ENCODE results near the gene CT83. TPM values are rescaled to one million over a fixed set of nuclear protein-coding genes. Genes with fewer than 3 reads are reported as not detected.

Gene CT83, protein sequence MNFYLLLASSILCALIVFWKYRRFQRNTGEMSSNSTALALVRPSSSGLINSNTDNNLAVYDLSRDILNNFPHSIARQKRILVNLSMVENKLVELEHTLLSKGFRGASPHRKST
- not detected in 2 replicates for total RNA-seq

GRCh38 chrX:116462822-116463221 lies at the start of gene CT83:
Gene CT83, minus strand, starts transcription at chrX:116462976. Its CDS starts 120 bp downstream, at chrX:116462856.
- no peak within 1 kb of the TSS for H3K4me3 ChIP-seq (ENCODE audit: low read depth, low read length)
- TF ChIP-seq, protein P1, sequence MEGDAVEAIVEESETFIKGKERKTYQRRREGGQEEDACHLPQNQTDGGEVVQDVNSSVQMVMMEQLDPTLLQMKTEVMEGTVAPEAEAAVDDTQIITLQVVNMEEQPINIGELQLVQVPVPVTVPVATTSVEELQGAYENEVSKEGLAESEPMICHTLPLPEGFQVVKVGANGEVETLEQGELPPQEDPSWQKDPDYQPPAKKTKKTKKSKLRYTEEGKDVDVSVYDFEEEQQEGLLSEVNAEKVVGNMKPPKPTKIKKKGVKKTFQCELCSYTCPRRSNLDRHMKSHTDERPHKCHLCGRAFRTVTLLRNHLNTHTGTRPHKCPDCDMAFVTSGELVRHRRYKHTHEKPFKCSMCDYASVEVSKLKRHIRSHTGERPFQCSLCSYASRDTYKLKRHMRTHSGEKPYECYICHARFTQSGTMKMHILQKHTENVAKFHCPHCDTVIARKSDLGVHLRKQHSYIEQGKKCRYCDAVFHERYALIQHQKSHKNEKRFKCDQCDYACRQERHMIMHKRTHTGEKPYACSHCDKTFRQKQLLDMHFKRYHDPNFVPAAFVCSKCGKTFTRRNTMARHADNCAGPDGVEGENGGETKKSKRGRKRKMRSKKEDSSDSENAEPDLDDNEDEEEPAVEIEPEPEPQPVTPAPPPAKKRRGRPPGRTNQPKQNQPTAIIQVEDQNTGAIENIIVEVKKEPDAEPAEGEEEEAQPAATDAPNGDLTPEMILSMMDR (IDR thresholded peaks at IDR 0.05; ENCODE audit: insufficient read depth, low read depth, low read length) = no peak
- no peak for DNase-seq (ENCODE audit: low read depth)

- peak; percentile 0 for DNase-seq (ENCODE audit: low read depth)
- H3K4me3 ChIP-seq (ENCODE audit: low read depth, low read length) = no peak overlapping the region
- TF ChIP-seq, protein P1 (IDR thresholded peaks at IDR 0.05; ENCODE audit: insufficient read depth, low read depth, low read length) = no peak
Observed at GRCh38 chrX:116499780-116500179, 37.0 kb upstream of the CT83 start.

- no peak for DNase-seq (ENCODE audit: low read depth)
- TF ChIP-seq, protein P1 (IDR thresholded peaks at IDR 0.05; ENCODE audit: insufficient read depth, low read depth, low read length) = no peak
- no peak overlapping the region for H3K4me3 ChIP-seq (ENCODE audit: low read depth, low read length)
Observed at GRCh38 chrX:116493271-116493670, 30.5 kb upstream of the CT83 start.

DNA sequence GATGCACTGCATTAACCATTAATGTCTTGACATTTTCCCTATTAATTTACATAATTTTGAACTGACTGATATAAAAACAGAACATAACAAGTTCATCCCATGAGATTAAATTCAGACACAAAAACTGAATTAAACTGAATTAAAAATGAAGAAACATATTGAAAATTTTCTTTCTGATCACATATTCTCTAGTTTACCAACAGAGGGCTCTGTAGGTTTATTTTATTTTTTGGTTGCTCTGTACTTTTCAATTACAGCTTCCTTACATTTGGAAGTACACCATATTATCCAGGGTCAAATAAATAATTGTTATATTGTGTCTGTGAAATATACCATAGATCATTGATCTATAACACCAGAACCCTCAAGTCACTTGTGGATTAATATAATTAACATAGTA lies 27.3 kb upstream of the CT83 start:
- H3K4me3 ChIP-seq (ENCODE audit: low read depth, low read length) = no peak overlapping the region
- TF ChIP-seq, protein P1 (IDR thresholded peaks at IDR 0.05; ENCODE audit: insufficient read depth, low read depth, low read length) = no peak
- DNase-seq (ENCODE audit: low read depth) = peak; percentile 1

GRCh38 chrX:116480059-116480458 lies 17.3 kb upstream of the CT83 start:
- no peak overlapping the region for H3K4me3 ChIP-seq (ENCODE audit: low read depth, low read length)

DNA sequence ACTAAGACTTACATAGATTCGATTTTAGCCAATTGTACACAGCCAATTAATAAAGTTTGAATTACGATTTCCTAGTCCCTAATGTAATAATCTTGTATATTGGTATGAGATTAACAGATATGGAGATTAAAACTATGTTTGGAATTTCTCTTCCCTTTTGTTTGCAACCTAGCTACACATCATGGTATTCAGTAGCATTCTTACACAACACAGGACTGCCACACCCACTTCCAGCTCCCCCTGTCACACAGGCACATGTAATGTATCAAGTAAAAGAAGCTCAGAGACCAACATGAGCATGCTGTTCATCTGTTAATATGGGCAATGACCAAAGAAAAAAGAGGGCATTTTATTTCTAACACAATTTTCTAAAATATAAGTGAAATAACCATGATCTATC lies 13.6 kb downstream of the CT83 start:
- no peak for DNase-seq (ENCODE audit: low read depth)
- TF ChIP-seq, protein P1 (IDR thresholded peaks at IDR 0.05; ENCODE audit: insufficient read depth, low read depth, low read length) = no peak
- H3K4me3 ChIP-seq (ENCODE audit: low read depth, low read length) = no peak overlapping the region

More at GRCh38 chrX:116480059-116480458, 17.3 kb upstream of the CT83 start:
- DNase-seq (ENCODE audit: low read depth) = no peak
- TF ChIP-seq, protein P1 (IDR thresholded peaks at IDR 0.05; ENCODE audit: insufficient read depth, low read depth, low read length) = no peak

DNA sequence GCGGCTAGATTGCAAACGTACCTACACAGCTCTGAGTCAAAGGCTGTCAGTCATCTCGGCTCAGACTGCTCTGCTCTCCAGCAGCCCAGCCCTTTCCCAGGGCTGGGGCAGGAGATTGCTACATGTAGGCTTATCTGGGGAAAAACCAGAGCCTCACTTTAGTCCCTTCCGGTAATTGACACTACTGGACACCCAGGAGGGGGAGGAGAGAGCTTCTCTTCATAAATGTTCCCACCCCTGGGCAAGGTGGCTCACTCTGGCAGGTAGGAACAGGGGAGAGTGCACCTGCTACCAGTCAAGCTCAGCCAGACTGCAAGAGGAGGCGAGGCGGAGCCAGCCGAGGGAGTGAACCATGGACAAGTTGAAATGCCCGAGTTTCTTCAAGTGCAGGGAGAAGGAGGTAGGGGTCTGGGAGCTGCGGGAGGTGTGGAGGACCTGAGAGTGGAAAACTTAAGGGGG lies 26.4 kb downstream of the CT83 start, which contains the start of gene SLC6A14:
Gene SLC6A14 (plus strand): TSS at position 249 of the 459 bp plus-strand sequence. CDS start 104 bp downstream, at position 353.
- no peak within 1 kb of the TSS for H3K4me3 ChIP-seq (ENCODE audit: low read depth, low read length)
- no peak for DNase-seq (ENCODE audit: low read depth)
- TF ChIP-seq, protein P1 (IDR thresholded peaks at IDR 0.05; ENCODE audit: insufficient read depth, low read depth, low read length) = no peak
